AG04450 (cell line): ENCODE results near the gene ROGDI. TPM values are rescaled to one million over a fixed set of nuclear protein-coding genes. Genes with fewer than 3 reads are reported as not detected.

Experiments used
- CTCF ChIA-PET: fragments of 300-600, 350-600 bp; formaldehyde crosslinking; extraction: SDS; loops from one replicate; lab custom pipeline; 2022; ENCODE audit warnings: antibody characterized with exemption, inconsistent platforms; lab: Charles Lee
- POLR2A ChIA-PET: fragments of 350-600 bp; formaldehyde crosslinking; extraction: SDS; loops from one replicate; lab custom pipeline; 2021; ENCODE audit warnings: antibody characterized with exemption, inconsistent platforms; lab: Yijun Ruan, JAX
- DNase-seq: peaks from one replicate; pipeline ENCODE4 v3.0.0-alpha.2; 2011; ENCODE audit warnings: low read depth, low spot score
- H3K27ac ChIP-seq: one replicate; pipeline ENCODE4 v1.5.1; 2012; ENCODE audit warnings: low read depth, low read length, control low read depth
- H3K27me3 ChIP-seq: one replicate; pipeline ENCODE4 v1.6.0; 2012; ENCODE audit warnings: low read length; ENCODE audit not compliant: control insufficient read depth, insufficient read depth
- H3K4me3 ChIP-seq: 2 replicates; pipeline ENCODE4 v1.5.1; 2011; ENCODE audit warnings: mild to moderate bottlenecking, low read depth, low read length, control low read depth
- H3K9me3 ChIP-seq: 2 replicates; pipeline ENCODE4 v1.5.1; 2012; ENCODE audit warnings: low read length; ENCODE audit not compliant: control insufficient read depth, insufficient read depth
- polyA plus RNA-seq: library from polyadenylated mRNA; depleted of rRNA; stranded (reverse); fragments of >200 nt; gene quantifications from 2 replicates; pipeline ENCODE4 v1.2.3, GENCODE V29; 2011
- TF ChIP-seq, protein P1 (sequence below): IDR thresholded peaks from 2 replicates; pipeline ENCODE4 v1.5.1; 2011; ENCODE audit warnings: low read depth, low read length, control low read depth, inconsistent platforms

The ROGDI gene
- polyA plus RNA-seq, 1 experiment, result 9.2 TPM

DNA sequence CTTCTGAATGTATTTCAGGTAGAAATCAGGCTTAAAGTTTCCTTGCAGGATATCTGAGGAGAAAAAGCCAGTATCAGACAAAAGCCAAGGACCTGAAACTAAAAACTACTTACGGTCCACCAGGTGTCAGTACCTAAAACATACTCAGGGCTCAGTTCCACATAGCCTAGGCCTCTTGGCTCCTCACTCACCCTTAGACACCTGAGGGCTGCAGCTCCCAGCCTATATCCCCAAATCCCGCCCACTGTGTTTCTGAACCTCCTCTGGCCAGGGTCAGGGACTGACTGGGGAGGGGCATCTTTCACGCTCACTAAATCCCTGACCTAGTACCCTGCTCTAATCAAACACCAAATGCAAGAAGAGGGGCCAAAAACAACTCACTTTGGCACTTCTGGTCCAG, 8.8 kb upstream of the ROGDI start:
- Histone ChIP-seq H3K27ac (no peak overlapping the region), H3K9me3 (no peaks in the 10 kb centered on the region), H3K4me3 (no peak overlapping the region), H3K27me3 (no peaks in the 10 kb centered on the region)
- TF ChIP-seq, protein P1, sequence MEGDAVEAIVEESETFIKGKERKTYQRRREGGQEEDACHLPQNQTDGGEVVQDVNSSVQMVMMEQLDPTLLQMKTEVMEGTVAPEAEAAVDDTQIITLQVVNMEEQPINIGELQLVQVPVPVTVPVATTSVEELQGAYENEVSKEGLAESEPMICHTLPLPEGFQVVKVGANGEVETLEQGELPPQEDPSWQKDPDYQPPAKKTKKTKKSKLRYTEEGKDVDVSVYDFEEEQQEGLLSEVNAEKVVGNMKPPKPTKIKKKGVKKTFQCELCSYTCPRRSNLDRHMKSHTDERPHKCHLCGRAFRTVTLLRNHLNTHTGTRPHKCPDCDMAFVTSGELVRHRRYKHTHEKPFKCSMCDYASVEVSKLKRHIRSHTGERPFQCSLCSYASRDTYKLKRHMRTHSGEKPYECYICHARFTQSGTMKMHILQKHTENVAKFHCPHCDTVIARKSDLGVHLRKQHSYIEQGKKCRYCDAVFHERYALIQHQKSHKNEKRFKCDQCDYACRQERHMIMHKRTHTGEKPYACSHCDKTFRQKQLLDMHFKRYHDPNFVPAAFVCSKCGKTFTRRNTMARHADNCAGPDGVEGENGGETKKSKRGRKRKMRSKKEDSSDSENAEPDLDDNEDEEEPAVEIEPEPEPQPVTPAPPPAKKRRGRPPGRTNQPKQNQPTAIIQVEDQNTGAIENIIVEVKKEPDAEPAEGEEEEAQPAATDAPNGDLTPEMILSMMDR, result no peak
- ChIA-PET POLR2A (no interaction called here), CTCF (no interaction called here)
- DNase-seq, result no peak

DNA sequence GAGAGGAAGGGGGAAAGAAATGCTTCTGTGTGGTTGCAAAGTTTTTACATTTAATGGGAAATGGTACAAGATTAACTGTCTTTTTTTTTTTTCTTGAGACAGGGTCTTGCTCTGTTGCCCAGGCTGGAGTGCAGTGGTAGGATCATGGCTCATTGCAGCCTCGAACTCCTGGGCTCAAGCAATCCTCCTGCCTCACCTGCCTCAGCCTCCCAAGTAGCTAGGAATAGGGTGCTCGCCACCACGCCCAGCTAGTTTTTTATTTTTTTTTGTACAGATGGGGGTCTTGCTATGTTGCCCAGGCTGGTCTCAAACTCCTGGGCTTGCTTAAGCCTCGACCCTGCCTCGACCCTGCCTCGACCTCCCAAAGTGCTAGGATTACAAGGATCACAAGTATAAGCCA, 3.8 kb upstream of the ROGDI start:
- POLR2A ChIA-PET, result interaction anchor here (0.7 kb wide), 2 partner anchors 31 to 148 kb away, joined by 3 to 4 read pairs; no protein-coding TSS in a partner anchor
- no peak for DNase-seq
- CTCF ChIA-PET, result no interaction called here
- H3K9me3 ChIP-seq, result no peaks in the 10 kb centered on the region
- no peaks in the 10 kb centered on the region for H3K27me3 ChIP-seq
- TF ChIP-seq, protein P1, result no peak
- no peak overlapping the region for H3K4me3 ChIP-seq
- H3K27ac ChIP-seq, result no peak overlapping the region

DNA sequence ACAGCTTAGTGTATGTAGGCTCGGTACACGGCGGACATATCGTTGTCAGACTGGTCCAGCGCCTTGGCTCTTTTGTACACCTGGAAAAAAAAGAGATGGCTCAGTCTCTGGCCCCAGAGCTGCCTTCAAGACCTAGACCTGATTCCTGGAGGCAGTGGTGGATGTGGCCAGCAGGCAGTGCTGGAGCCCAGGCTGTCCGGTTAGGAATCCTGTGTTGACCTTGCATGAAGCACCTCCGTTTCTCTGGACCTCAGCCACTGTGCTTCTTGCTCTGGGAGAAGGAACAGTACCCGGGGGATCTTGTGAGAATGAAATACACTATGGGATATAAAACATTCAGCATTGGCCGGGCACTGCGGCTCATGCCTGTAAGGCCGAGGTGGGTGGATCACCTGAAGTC, 2.8 kb upstream of the ROGDI start:
- no peak overlapping the region for H3K27ac ChIP-seq
- H3K4me3 ChIP-seq, result no peak overlapping the region
- H3K27me3 ChIP-seq, result no peaks in the 10 kb centered on the region
- TF ChIP-seq, protein P1, result no peak
- CTCF ChIA-PET, result no interaction called here
- POLR2A ChIA-PET, result no interaction called here
- DNase-seq, result no peak
- H3K9me3 ChIP-seq, result no peaks in the 10 kb centered on the region; the same call in 1 of the 2 replicates

DNA sequence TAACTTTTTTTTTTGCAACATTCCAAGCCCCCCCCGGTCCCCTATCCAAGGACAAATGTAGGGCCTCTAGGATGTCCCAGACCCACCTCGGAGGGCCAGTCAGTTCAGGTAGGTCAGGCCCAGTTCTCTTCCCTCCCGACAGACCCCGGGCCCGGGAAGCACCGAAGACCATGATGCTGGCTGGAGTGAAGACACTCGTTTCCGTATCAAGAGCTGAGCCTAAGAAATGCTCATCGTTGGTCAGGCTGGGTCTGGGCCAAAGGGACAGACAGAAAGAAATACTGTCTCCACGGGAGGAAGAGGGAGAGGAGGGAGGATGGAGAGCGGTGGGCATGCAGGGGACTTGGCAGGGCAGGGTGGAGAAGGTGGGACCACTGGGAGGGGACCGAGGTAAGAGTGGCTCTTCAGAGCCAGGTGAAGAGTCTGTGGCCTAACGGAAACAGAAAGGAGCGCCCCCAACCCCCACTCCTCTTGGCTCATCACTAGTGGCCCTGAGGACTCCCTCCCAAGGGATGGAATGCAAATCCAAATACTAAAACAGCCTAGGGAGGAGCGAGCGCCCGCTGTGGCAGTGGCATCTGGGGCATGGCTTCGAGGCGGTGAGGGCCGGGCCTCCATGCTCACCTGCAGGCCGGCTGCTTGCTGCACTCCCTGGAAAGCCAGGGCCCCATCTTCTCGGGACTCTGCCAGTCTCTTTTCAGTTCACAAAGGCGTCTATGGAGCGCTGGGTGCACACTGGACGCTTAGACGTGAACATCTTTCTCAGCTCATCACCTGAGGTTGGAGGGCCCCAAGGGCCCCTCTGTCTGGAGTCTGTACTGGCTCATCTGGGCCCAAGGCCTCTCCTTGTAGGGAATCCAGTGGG, 1.7 kb upstream of the ROGDI start:
- CTCF ChIA-PET, result no interaction called here
- TF ChIP-seq, protein P1, result no peak
- Histone ChIP-seq H3K27me3 (no peaks in the 10 kb centered on the region), H3K4me3 (no peak overlapping the region), H3K27ac (no peak overlapping the region), H3K9me3 (no peaks in the 10 kb centered on the region; the same call in 1 of the 2 replicates)
- DNase-seq, result no peak
- POLR2A ChIA-PET, result no interaction called here

DNA sequence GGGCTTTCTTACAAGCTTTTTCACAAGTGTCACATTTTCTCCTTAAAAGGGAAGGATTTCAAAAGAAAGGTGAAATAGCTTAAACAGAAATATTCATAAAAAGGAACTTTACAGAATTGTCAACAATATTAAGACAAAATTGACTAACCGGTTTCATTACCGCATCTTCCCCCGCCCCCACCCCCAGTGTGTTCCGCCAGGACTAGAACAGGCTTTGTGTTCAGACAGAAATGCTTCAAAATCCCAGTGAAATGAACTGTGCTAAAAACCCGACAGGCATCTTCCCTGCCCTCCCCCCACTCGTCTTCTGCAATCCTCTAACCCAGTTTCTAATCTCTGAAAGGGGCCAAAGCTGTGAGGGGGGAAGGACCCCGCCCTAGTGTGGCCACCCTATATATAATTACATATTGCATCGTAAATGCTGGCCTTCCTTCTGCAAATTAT, 990 bp upstream of the ROGDI start:
- POLR2A ChIA-PET, result interaction anchor here (0.5 to 1.0 kb wide), 3 partner anchors 10 to 113 kb away, joined by 3 read pairs; no protein-coding TSS in a partner anchor
- no peaks in the 10 kb centered on the region; the same call in 1 of the 2 replicates for H3K9me3 ChIP-seq
- H3K27me3 ChIP-seq, result no peaks in the 10 kb centered on the region
- DNase-seq, result no peak
- no peak overlapping the region for H3K4me3 ChIP-seq
- H3K27ac ChIP-seq, result no peak overlapping the region
- TF ChIP-seq, protein P1, result no peak
- CTCF ChIA-PET, result interaction anchor here (0.5 to 1.0 kb wide), 3 partner anchors 148 to 154 kb away, joined by 4 read pairs; no protein-coding TSS in a partner anchor
